Activated CD4-positive, alpha-beta T cell treated with anti-CD3 and anti-CD28 coated beads for 48 hours (primary cell): ENCODE measurements around the gene CNTNAP2.

Source experiments
- DNase-seq: peaks from one replicate; pipeline ENCODE4 v3.0.0-alpha.2; 2020

Gene CNTNAP2

DNA sequence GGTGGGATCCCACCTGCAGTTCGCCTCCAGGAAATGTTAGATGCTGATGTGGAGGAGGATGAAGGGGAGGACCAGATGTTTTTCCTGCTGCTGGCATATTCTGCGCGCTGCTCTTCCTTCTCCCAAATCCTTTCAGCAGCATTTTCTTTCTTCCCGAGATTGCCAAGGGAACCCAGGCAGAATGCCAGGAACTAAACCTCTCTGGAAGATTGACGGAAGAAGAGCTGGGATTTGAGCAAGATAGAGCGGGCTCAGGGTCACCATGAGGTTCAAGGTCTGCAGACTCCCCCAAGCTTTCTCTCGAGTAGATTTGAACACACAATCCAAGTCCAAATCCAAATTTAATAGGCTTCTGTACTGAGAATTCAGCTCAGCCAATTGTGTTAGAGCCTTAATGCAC, 2128.8 kb downstream of the CNTNAP2 start:
- no peak for DNase-seq

DNA sequence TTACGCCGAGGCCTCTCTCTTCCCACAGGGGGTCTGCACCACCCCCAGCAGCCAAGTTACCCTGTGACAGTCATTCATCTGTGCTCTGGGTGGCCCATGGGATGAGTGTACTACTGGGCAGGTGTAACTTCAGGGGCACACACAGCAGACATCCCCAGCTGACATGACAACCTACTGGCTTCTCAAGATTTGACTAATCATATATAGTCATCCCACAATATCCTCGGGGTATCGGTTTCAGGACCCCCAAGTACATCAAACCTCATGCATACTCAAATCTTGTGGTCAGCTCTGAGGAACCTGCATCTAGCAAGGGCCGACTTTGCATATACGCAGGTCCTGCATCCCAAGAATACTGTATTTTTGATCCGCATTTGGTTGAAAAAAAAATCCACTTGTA, 2137.0 kb downstream of the CNTNAP2 start:
- no peak for DNase-seq

DNA sequence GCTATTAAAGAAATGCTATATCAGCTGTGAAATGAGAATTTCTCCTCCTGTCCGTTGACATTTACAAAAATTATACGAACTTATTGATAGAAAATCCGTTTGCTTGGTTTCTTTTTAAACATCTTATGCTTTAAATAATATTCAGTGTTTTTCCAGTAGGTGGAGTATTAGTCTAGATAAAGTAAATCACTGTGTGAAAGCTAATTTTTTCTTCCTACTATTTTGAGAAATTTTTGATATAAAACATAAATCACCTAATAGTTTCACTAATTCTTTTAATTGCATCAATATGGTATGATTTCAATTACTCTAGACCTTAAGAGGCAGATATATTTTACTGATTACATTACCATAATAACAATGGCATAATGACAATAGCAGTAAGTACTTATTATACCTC, 2138.7 kb downstream of the CNTNAP2 start:
- no peak for DNase-seq

DNA sequence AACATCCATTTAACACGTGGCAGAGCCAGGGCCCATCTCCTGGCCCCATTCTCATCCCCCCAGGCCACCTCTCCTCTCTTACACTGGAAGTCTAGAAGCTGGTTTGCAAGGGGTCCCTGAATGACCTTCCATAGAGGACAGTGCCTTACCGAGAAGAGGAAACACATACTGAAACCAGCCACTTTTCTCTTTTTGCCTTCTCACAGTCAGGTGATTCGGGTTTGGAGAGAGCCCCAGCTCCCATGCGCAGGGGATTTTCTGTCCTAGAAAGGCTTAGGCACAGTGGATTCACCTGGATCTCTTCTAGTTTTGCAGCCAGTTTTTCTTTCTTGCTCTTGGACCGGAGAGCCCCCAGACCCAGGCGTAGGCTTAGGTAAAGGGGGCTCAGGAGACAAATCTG, 2139.8 kb downstream of the CNTNAP2 start:
- no peak for DNase-seq

DNA sequence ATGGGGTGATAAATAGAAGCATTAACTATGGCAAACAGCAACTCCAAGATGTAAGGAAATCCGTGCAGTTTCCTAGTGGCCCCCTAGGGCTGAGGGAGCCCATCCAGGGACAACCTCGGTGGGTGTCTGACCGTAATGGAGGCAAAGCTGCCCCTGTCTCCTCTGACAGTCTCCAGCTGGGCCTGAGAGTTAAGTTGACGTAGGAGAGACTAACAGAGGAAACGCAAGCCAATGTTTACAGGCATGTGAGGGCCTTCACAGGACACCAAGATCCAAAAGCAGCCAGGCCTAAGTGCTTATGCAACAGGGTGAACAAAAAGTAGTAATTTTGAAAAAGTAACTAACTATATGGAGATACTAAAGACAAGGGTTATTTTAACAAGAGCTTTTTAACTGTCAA, 2144.0 kb downstream of the CNTNAP2 start:
- DNase-seq: no peak

DNA sequence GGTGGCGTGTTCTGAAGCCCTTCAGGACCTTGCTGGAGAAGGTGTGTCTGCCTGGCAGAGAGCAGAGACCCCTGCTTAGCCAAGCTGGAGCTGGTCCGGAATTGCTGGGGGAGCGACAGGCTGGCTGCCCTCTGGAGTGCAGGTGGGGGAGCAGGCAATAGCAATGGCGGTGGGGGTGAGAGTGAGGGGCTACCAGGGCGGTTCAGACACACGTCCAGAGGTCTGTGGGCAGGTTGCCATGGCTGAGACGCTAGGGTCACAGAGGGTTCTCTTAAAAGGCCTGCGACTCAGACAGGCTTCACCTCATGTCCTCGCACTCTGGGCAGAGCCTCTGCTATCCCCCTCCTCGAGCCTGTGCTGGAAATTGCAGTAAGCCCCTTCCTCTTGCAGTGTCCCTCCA, 2144.9 kb downstream of the CNTNAP2 start:
- DNase-seq: no peak

DNA sequence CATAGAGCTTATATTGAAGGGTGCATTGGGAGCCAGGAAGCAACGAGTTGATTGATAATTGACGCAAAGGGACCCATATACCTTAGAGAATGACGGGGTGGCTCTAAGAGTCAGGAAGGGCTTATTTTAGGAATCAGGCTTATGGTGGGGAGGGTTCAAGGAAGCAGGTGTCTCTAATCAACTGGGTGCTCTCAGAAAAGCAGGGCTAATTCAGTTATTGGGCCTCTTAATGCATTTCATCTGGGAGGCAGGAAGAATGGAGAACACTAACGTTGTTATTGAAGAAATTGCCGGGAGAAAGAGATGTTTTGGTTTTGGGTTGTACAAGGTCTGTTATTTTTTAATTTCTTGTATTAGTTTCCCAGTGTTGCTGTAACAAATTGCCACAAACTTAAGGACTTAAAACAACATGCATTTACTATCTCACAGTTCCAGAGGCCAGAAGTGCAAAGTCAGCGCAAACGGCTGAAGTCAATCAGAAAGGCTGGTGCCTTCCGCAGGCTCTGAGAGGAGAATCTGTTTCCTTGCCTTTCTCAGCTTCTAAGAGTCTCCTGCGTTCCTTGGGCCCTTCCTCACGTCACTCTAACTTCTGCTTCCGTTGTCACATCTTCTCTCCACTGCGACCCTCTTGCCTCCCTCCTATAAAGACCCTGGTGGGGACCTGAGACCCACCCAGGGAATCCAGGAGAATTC, 2145.5 kb downstream of the CNTNAP2 start:
- no peak for DNase-seq

DNA sequence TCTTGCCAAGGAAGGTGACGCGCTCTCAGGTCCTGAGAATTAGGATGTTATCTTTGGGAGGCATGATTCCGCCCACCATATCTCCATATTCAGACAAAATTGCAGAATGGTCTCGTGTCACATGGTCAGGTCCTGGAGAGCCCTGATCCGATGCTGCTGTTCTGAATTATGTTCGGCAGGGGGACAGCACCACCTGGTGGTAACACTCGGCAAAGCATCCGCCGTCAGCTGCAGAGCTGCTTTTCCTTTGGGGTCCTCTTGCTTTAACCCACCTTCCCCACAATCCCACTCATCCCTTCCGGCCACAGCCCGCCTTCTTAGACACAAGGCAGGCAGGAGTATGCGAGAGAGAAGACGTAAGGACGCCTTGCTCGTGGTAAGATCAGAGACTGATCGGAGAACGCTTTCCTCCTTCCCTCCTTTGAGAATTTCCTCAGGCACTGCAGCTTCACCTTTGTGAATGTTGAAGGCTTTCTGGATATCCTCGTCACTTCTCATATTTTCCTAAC, 2146.2 kb downstream of the CNTNAP2 start:
- peak; percentile 78 for DNase-seq

DNA sequence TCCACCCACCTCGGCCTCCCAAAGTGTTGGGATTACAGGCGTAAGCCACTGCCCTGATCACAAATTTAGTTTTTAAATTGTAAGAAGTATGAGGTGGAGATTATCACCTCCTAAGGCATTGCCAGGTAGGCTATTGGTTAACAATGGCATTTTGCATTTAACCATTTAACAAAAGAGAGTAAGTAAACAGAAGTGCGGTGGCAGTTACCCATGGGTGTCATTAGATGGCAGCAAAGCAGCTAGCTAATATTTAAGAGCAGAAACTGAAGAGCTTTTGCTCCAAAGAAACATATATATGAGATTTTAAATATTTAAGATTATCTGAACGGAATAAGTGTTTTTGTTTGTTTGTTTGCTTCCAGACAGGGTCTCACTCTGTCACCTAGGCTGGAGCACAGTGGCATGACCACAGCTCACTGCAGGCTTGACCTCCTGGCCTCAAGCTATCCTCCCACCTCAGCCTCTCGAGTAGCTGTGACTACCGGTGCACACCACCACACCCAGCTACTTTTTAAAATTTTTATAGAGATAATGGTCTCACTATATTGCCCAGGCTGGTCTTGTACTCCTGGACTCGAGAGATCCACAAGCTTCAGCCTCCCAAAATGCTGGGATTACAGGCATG, 2148.4 kb downstream of the CNTNAP2 start:
- DNase-seq: peak; percentile 12

DNA sequence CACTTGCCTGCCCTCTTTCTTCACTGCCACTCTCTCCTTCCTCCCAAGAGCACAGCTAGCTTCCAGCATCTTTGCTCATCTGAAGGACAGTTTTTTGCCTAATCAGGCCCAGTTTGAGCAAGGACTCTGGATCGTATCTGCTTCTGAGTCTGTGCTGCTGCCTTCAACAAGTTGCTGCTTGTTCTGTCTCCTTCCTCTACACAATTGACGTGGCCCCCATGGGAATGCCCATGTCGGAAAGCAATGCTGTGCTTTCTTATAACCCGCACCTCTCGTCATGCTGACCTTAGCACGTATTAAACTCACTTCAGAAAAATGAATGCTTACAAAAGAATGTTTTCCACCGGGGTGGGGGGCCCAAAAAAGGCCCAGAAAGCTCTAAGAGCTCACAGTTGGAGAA, 2149.3 kb downstream of the CNTNAP2 start:
- no peak for DNase-seq

DNA sequence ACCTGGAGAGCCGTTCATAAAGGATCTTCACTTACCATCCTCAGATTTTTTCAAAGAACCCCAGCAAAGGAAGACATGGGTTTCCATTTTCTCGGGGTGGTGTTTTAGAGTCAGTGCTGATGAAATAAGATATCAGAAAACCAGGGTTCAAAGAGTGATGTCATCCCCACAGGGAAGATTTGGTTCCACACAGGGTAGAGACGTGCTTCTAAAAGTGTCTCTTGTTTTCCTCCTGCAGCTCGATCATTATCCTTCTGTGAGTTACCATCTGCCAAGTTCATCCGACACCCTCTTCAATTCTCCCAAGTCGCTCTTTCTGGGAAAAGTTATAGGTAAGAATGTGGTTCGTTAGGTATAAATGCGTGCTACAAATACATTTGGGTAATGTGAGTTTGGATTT, 2150.2 kb downstream of the CNTNAP2 start:
- DNase-seq: no peak

DNA sequence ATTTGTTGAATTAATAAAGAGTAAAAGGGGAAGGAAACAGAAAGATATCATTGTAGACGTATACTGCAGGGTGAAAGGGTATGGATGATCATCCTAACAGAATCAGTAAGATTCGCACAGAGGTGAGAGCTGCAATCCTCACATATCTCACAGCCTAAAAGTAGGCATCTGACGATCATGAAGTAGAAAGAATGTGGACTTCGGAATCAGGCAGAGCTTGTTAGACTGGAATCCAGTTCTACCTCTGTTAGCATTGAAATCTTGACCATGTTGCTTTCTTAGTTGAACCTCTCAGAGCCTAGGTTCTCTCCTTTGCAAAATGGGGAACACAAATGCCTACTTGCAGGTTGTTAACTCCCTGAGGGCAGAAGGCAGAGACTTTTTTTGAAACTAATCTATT, 2154.0 kb downstream of the CNTNAP2 start:
- DNase-seq: no peak

DNA sequence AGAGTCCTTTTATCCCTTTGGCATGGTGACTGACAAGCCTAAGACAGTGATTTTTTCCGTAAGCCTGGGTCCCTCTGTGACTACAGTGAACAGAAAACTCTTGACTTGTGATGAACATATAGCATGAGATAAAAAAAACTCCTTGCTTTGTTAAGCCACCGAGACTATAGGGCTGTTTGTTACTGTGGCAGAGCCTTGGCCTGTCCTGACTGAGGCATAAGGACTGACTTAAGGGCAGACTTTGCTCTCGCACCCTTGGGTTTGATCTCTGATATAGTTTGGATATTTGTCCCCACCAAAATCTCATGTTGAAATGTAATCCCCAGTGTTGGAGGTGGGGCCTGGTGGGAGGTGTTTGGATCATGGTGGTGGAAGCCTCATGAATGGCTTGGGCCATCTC, 2157.5 kb downstream of the CNTNAP2 start:
- no peak for DNase-seq

DNA sequence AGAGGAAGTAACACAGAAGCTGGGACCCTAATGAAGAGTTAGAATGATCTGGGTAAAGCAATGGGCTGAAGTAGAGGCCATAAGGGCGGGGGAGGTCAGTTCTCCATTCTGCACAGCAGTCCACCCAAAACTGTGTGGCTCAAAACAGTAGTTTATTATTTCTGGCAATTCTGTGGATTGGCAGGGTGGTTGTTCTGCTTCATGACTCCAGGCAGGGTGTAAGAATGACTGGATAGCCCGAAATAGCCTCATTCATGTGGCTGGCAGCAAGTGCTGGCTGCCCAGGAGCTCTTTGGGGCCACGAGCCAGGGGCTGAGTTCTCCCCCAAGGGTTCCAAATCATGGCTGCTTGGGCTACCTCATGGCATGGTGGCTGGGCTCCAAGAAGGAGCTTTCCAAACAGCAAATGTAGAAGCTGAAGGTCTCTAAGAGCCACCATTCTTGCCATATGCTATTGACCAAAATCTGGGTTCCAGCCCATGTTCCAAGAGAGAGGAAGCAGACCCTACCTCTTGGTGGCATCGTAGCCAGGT, 2158.8 kb downstream of the CNTNAP2 start:
- no peak for DNase-seq

DNA sequence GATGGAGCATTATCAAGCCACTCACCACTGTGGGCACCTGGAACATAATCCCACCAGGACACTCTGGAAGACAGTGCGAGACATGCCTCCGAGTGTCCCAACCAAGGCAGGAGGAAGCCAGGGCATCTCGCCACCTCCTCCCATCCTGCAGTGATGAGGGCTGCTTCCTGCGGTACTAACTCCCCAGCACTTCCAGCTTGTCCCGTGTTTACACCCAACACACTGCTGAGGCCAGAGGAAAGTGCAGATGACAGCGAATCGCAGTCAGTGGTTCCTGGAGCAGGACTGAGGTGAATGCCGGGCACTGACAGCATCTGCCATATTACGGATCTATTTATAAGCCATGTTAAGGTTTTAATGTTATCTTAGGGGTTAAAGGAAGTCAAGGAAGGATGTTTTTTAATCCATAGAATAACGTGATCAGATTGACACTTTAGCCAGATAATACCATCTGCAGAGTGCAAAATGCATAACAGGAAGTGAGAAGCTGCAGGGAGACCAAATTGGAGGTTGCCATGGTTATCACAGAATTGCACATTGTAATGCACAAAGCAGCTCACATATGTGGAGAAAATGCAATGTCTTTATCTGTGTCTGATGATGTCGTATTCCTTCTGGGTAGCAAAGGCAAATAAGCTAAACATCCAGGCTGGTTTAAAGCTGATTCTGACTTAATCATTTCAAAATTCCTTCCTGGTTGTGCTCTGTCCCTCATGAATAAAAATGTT, 2159.9 kb downstream of the CNTNAP2 start:
- no peak for DNase-seq

DNA sequence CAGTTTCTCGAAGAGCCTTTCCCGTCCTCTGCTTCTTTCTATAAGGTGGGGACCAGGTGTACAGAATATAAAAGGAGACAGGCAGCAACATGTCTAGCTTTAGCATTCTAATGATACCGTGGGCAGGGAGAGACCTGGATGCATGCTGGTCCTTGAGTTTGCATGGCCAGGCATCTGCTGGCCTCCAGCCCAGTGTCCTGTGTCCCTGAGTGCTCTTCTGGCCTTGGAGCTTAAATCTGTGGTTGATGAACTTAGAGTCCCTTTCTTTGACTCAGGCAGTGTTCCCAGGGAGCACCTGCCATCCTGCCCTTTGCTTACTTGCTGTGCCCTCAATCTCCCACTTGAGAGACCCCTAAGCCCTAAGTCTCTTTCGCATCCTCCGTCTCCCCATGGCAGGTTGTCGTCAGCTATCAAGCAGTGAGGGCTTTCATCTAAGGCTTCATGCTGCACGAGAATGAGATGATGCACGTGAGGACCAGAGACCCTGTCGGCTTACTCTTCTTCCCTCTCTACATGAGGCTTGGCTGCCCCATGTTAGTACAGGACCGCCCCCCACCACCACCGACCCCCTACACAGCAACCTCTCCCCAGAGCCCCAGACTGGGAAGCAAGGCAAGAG, 2160.6 kb downstream of the CNTNAP2 start:
- no peak for DNase-seq

DNA sequence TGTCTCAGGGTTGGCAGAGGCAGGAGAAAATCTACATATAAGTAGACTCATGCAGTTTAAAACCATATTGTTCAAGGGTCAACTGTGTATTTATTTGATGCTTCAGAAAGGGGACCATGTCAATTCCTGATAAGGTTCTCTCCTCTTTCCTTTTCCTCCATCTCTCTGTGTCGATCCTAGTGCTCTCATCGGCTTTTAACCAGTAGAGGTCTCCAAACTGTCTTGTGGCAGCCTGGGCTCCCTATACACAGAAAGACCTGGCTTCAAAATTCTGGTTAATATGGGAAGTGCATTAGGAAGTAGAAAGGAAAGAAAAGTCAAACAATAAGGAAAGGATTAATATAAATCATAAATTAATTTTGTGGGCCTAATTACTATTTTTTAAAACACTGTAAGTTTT, 2169.5 kb downstream of the CNTNAP2 start:
- DNase-seq: no peak

DNA sequence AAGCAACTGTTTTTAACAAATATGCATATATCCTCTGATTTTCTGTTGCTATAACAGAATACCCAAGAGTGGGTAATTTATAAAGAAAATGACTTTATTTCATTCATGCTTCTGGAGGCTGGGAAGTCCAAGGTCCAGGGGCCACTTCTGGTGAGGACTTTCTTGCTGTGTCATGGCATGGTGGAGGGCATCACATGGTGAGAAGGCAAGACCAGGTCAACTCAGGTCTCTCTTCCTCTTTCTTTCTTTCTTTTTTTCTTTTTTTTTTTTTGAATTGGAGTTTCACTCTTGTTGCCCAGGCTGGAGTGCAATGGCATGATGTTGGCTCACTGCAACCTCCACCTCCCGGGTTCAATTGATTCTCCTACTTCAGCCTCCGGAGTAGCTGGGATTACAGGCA, 2170.9 kb downstream of the CNTNAP2 start:
- no peak for DNase-seq

DNA sequence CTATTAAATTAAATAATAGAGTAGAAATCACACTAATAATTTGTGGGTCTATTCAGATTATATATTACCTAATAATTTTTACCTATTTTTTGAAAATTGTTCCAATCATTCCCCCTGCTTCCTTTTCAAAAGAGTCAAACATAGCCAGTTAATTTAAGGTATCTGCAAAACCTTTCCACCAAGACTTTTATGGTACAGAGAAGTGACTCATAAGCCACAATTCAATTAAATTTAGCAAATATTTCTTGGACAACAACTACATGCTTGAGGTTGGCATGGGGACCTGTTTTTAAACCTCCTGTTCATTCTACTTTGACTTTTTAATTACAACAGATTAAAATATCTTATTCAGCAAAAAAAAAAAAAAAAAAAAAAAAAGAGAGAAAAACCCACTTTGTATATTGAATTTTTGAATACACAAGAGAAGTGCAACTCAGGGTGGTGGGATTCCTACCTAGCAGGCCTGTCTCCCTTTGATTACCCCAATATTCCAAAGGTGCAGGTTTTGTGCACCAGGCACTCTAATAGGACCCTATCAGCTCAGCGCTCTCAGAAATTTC, 2172.1 kb downstream of the CNTNAP2 start:
- DNase-seq: no peak

DNA sequence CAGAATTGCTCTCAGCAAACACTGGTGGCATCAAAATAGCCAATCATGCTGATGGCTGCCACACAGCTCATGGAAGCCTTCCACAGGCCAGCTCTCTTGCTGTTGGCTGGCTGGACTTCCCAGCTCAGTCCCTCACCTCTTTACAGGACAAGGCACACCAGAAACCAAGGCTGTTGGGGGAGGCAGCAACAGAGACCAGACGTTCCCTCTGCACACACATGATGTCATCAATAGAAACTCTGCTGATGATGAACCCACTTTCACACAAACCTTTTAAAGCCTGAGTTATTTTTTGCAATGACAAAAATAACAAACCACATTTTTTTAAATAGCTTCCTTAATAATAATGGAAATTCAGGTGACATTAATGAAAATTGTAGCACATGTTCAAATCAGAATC, 2173.0 kb downstream of the CNTNAP2 start:
- no peak for DNase-seq

DNA sequence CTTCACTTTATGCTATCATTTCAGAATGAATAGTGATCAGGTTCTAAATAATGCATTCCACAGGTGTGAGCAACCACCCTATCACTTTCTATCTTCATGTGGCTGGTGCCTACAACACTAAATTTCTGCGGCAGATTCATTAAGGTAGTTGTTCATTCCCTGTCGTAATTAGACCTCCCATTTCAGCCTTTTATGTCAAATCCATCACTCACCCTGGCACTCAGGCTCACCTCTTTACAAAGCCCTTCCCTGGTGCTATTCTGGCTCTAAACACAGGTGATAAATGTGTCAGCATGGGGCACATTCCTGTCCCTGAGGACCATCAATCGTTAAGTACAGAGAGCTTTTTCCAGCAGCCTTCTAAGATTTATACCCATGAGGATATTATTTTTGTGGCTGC, 2173.9 kb downstream of the CNTNAP2 start:
- DNase-seq: no peak

DNA sequence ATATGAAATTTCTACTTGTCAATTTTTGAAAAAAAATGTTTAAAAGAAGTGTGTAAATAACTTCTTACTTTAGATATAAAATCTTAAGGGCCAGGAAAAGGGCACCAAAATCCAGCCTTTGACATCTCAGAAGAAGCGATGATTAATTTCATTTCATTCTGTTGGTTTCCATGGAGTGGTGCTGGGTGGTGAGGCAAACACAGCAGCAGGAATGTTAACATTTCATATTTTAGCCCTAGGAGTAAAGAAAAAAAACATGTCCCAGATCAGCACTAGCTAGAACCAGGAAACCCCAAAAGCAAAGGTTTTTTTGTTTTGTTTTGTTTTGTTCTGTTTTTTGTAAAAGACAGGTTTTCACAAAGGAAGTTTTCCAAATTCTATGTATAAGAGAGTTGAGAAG, 2175.2 kb downstream of the CNTNAP2 start:
- no peak for DNase-seq

DNA sequence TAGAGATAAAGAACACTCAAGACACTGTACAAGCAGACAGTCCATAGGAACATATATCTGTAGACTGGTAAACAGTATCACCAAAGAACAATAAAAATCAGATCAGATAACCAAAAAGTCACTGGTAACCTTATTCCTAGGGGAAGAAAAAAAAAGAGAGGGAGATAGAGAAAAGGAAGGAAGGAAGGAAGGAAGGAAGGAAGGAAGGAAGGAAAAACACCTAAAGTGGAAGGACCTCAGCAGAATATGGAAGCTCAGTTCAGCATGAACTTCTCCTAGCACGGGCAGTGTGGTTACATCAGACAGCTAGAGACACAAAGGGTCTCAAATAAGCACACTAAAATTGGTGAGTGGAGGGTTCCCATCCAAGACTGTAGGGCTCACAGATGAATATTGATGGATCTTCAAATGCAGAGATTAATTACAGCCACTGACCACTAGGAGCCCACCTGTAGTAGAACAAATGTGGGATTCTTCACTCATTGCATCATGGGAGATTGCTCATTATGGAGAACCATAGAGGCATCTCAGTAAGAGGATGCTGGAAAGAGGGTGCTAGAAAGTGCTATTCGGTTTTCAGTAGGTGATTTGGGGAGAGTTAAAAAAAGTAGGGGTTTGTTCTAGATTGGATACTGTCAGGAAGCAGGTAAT, 2180.5 kb downstream of the CNTNAP2 start:
- no peak for DNase-seq
